GM20431 (cell line): Measurements from ENCODE around the gene NRP1.

Source experiments
- in situ Hi-C: fragments of 300-500 bp; cut with MseI, MboI; formaldehyde crosslinking; loops from one replicate; pipeline ENCODE4 v1.15.0; 2020; ENCODE audit warnings: low sequenced_read_pairs; ENCODE audit not compliant: unreplicated experiment

NRP1 gene

GRCh38 chr10:33352175-33352574, 17.7 kb upstream of the NRP1 start:
- in situ Hi-C loops = no loop called here

- in situ Hi-C loops = no loop called here
These were observed 15.6 kb upstream of the NRP1 start for GRCh38 chr10:33350041-33350440.

GRCh38 chr10:33349268-33349667, 14.8 kb upstream of the NRP1 start:
- in situ Hi-C loops = no loop called here

GRCh38 chr10:33347211-33347610, 12.7 kb upstream of the NRP1 start:
- in situ Hi-C loops = no loop called here

GRCh38 chr10:33345236-33345635, 10.8 kb upstream of the NRP1 start:
- in situ Hi-C loops = no loop called here

GRCh38 chr10:33344676-33345075, 10.2 kb upstream of the NRP1 start:
- in situ Hi-C loops = no loop called here

GRCh38 chr10:33341637-33342036, 7.2 kb upstream of the NRP1 start:
- in situ Hi-C loops = no loop called here

GRCh38 chr10:33337326-33337957, 3.0 kb upstream of the NRP1 start:
- in situ Hi-C loops = loop anchor here (10.0 kb wide), 1 partner anchor 1297 kb away; no protein-coding TSS in a partner anchor

GRCh38 chr10:33336582-33337325, 2.3 kb upstream of the NRP1 start:
- in situ Hi-C loops = loop anchor here (10.0 kb wide), 1 partner anchor 1298 kb away; no protein-coding TSS in a partner anchor

GRCh38 chr10:33335801-33336581, 1.5 kb upstream of the NRP1 start:
- in situ Hi-C loops = loop anchor here (10.0 kb wide), 1 partner anchor 1299 kb away; no protein-coding TSS in a partner anchor

GRCh38 chr10:33335551-33335800, 1.0 kb upstream of the NRP1 start:
- in situ Hi-C loops = loop anchor here (10.0 kb wide), 1 partner anchor 1299 kb away; no protein-coding TSS in a partner anchor

- in situ Hi-C loops = loop anchor here (10.0 kb wide), 1 partner anchor 1300 kb away; no protein-coding TSS in a partner anchor
These were observed 511 bp upstream of the NRP1 start for GRCh38 chr10:33334805-33335550.

- in situ Hi-C loops = loop anchor here (10.0 kb wide), 1 partner anchor 1301 kb away; no protein-coding TSS in a partner anchor
These were observed 986 bp downstream of the NRP1 start for GRCh38 chr10:33333260-33334101.

GRCh38 chr10:33332183-33333065, 2.0 kb downstream of the NRP1 start:
- in situ Hi-C loops = loop anchor here (10.0 kb wide), 1 partner anchor 1302 kb away; no protein-coding TSS in a partner anchor

GRCh38 chr10:33331379-33331694, 3.1 kb downstream of the NRP1 start:
- in situ Hi-C loops = loop anchor here (10.0 kb wide), 1 partner anchor 1303 kb away; no protein-coding TSS in a partner anchor

GRCh38 chr10:33330543-33331378, 3.7 kb downstream of the NRP1 start:
- in situ Hi-C loops = loop anchor here (10.0 kb wide), 1 partner anchor 1304 kb away; no protein-coding TSS in a partner anchor

GRCh38 chr10:33329178-33329577, 5.3 kb downstream of the NRP1 start:
- in situ Hi-C loops = no loop called here
